SK-N-MC (cell line): Measurements from ENCODE around the gene GTF3C1.

Experiments
- EZH2 ChIP-seq: fragments of 200-600 bp; sonication (generic); IDR thresholded peaks from one replicate; pipeline ENCODE4 v1.6.1; 2017; ENCODE audit warnings: antibody characterized with exemption
- FOXP2 ChIP-seq: optimal IDR thresholded peaks from 2 replicates; pipeline ENCODE3; 2011; ENCODE audit warnings: mild to moderate bottlenecking, moderate library complexity; ENCODE audit not compliant: insufficient read depth; ENCODE audit errors: extremely low read length, control extremely low read depth
- POLR2AphosphoS5 ChIP-seq: IDR thresholded peaks from 2 replicates; pipeline ENCODE4 v1.6.1; 2012; ENCODE audit warnings: mild to moderate bottlenecking, low read depth, low read length, borderline replicate concordance

- TF ChIP-seq EZH2: no peak
- no peak for TF ChIP-seq FOXP2
- TF ChIP-seq POLR2AphosphoS5: no peak
Observed at GRCh38 chr16:27461483-27462171, 88.1 kb downstream of the GTF3C1 start.
